Fibroblast of lung (primary cell): ENCODE data around the gene SLC1A7.

Experiments used
- CTCF ChIP-seq, 2 donors: IDR thresholded peaks in 1 of 2; conservative IDR thresholded peaks in 1 of 2; 1 replicate in 1 of 2; 2 replicates in 1 of 2; pipeline ENCODE4 v1.5.1; 2011 to 2012; ENCODE audit warnings: low read length in 2 of 2, control low read depth in 1 of 2, inconsistent platforms in 1 of 2, low read depth in 1 of 2, mild to moderate bottlenecking in 1 of 2
- EZH2 ChIP-seq: IDR thresholded peaks from 2 replicates; pipeline ENCODE4 v1.5.1; 2012; ENCODE audit warnings: low read length, control low read depth, mild to moderate bottlenecking; ENCODE audit errors: missing control alignments

DNA sequence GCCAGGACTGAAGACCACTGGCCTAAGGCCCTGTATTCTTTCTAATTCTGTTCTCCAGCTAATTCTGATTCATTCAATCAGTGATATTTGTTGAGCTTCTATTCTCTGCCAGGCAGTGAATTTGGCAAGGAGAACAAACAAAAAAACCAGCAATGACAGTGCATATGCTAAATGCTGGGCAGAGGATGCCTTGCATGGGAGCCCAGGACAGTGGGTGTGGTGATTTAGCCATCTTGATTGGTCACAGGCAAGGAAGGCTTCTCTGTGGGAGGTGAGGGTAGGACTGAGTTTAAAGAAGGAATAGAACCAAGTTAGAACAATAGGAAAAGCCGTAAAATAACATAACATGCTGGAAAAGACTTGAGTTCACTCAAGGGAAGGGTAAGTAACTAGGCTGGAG is 45.0 kb upstream of the SLC1A7 start:
- TF ChIP-seq CTCF (conservative IDR thresholded peaks at IDR 0.05 in 1 of 2, IDR thresholded peaks at IDR 0.05 in 1 of 2; ENCODE audit: low read depth in 1 of 2, low read length in 2 of 2) = no peak
- no peak for TF ChIP-seq EZH2
